Tibial nerve (tissue), 4 donors: ENCODE results near the gene NACC1. TPM values are rescaled to one million over a fixed set of nuclear protein-coding genes. Genes with fewer than 3 reads are reported as not detected.

ENCODE experiments used
- DNase-seq, 2 donors: peaks; one replicate each; pipeline ENCODE4 v3.0.0-alpha.2; 2019; ENCODE audit warnings: low spot score in 2 of 2
- H3K27ac ChIP-seq, 4 donors: fragments of 200-600 bp; sonication (generic) in 3 of 4; one replicate each; pipeline ENCODE4 v1.5.1; 2017 to 2019; ENCODE audit warnings: mild to moderate bottlenecking in 1 of 4
- H3K27me3 ChIP-seq, 2 donors: fragments of 200-600 bp; sonication (generic) in 1 of 2; one replicate each; pipeline versions ENCODE4 v1.5.1 to v1.6.0; 2017 to 2019
- H3K36me3 ChIP-seq, 3 donors: fragments of 200-600 bp; sonication (generic); one replicate each; pipeline ENCODE4 v1.5.1; 2018 to 2019
- H3K4me1 ChIP-seq, 4 donors: fragments of 200-600 bp; sonication (generic) in 3 of 4; one replicate each; pipeline ENCODE4 v1.5.1; 2017 to 2019
- H3K4me3 ChIP-seq, 4 donors: fragments of 200-600 bp; sonication (generic) in 3 of 4; one replicate each; pipeline ENCODE4 v1.5.1; 2017 to 2019; ENCODE audit warnings: mild to moderate bottlenecking in 1 of 4, moderate library complexity in 1 of 4
- H3K9me3 ChIP-seq, 4 donors: fragments of 200-600 bp; sonication (generic) in 3 of 4; one replicate each; pipeline ENCODE4 v1.5.1; 2017 to 2019
- EP300 ChIP-seq, 2 donors: sonication (generic); formaldehyde crosslinking; IDR thresholded peaks; one replicate each; pipeline ENCODE4 v1.6.1; 2017; ENCODE audit warnings: antibody characterized with exemption in 2 of 2, mild to moderate bottlenecking in 1 of 2
- POLR2A ChIP-seq, 2 donors: fragments of 450-650 bp; IDR thresholded peaks; one replicate each; pipeline ENCODE4 v1.6.1; 2017; ENCODE audit warnings: antibody characterized with exemption in 2 of 2, mild to moderate bottlenecking in 2 of 2, moderate library complexity in 2 of 2
- WGBS, 2 donors: methylation state at CpG; one replicate each; pipeline ENCODE4 v1.1.5; 2018; 5-methylcytosine and 5-hydroxymethylcytosine counted together
- total RNA-seq, 4 donors: library from RNA; depleted of rRNA; stranded (reverse); fragments of >200 nt; gene quantifications; one replicate each; pipeline ENCODE4 v1.1.0, GENCODE V29; 2016
- TF ChIP-seq, protein P1 (sequence below), 5 experiments: fragments of 200-600 bp in 3 of 5; fragments of 450-650 bp in 2 of 5; sonication (generic) in 3 of 5; IDR thresholded peaks; one replicate each; pipeline ENCODE4 v1.5.1; 2016 to 2019; ENCODE audit warnings: antibody characterized with exemption in 5 of 5, mild to moderate bottlenecking in 3 of 5, moderate library complexity in 2 of 5

Gene NACC1
- total RNA-seq, 4 donors from 2014 or later: 15.3 to 37.1 (median 25.8) TPM

DNA sequence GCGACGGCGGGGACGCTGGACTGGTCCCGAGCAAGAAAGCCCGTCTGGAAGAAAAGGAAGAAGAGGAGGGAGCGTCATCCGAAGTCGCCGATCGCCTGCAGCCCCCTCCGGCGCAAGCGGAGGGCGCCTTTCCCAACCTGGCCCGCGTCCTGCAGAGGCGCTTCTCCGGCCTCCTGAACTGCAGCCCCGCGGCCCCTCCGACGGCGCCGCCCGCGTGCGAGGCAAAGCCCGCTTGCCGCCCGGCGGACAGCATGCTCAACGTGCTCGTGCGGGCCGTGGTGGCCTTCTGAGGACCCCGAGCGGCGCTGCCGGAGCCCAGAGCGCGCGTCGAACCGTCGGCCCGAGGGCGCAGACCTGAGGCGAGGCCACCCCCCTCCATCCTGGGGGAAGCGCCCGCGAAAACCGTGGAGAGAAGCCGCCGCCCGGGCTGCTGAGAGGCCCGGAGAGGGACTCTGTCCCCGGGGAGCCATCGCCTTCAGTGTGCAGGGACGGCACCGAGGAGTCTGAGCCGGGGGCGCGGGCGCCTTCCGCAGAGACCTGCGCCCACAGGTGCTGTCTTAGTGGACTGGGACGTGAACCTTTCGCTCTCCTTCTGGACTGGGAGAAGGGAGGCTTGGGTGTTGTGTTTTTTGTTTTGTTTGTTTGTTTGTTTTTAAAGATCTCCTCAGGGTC, 35.6 kb downstream of the NACC1 start:
- Histone ChIP-seq H3K4me1 (peaks cover 3 to 64% (median 19%) of the 10 kb centered on the region in 4 donors), H3K9me3 (no peaks in the 10 kb centered on the region), H3K4me3 (peak overlapping the region; percentile 66 to 98 (median 84)), H3K27ac (peak overlapping the region; percentile 96 to 99 (median 98)), H3K36me3 (no peaks in the 10 kb centered on the region), H3K27me3 (no peaks in the 10 kb centered on the region)
- WGBS, 2 donors: 1% methylated on average over 32 to 66 of the region's 69 CpGs
- no peak for TF ChIP-seq POLR2A (IDR thresholded peaks at IDR 0.05)
- TF ChIP-seq, protein P1, sequence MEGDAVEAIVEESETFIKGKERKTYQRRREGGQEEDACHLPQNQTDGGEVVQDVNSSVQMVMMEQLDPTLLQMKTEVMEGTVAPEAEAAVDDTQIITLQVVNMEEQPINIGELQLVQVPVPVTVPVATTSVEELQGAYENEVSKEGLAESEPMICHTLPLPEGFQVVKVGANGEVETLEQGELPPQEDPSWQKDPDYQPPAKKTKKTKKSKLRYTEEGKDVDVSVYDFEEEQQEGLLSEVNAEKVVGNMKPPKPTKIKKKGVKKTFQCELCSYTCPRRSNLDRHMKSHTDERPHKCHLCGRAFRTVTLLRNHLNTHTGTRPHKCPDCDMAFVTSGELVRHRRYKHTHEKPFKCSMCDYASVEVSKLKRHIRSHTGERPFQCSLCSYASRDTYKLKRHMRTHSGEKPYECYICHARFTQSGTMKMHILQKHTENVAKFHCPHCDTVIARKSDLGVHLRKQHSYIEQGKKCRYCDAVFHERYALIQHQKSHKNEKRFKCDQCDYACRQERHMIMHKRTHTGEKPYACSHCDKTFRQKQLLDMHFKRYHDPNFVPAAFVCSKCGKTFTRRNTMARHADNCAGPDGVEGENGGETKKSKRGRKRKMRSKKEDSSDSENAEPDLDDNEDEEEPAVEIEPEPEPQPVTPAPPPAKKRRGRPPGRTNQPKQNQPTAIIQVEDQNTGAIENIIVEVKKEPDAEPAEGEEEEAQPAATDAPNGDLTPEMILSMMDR (IDR thresholded peaks at IDR 0.05): peak in 2 of 5 experiments; percentile 17 to 31
- no peak for DNase-seq

- Histone ChIP-seq H3K27me3 (no peaks in the 10 kb centered on the region), H3K9me3 (no peaks in the 10 kb centered on the region), H3K27ac (peak overlapping the region; percentile 96 to 99 (median 98)), H3K36me3 (no peaks in the 10 kb centered on the region), H3K4me3 (peak overlapping the region; percentile 66 to 98 (median 84)), H3K4me1 (peaks cover 3 to 58% (median 16%) of the 10 kb centered on the region in 4 donors)
- WGBS, 2 donors: 1 to 2% methylated on average over 21 of the region's 21 CpGs
- peak; percentile 65 to 66 for TF ChIP-seq POLR2A (IDR thresholded peaks at IDR 0.05)
- TF ChIP-seq, protein P1 (IDR thresholded peaks at IDR 0.05): no peak
- peak; percentile 75 to 96 for TF ChIP-seq EP300 (IDR thresholded peaks at IDR 0.05)
- peak; percentile 85 to 92 for DNase-seq
Observed at GRCh38 chr19:13154241-13154778, 36.2 kb downstream of the NACC1 start.

- Histone ChIP-seq H3K4me1 (peaks cover 3 to 54% (median 15%) of the 10 kb centered on the region in 4 donors), H3K9me3 (no peaks in the 10 kb centered on the region), H3K27ac (peak overlapping the region; percentile 96 to 99 (median 98)), H3K27me3 (no peaks in the 10 kb centered on the region), H3K36me3 (no peaks in the 10 kb centered on the region), H3K4me3 (peak overlapping the region; percentile 66 to 98 (median 84))
- peak; percentile 43 to 47 for DNase-seq
- TF ChIP-seq, protein P1 (IDR thresholded peaks at IDR 0.05): peak in 2 of 5 experiments; percentile 2 to 6
- TF ChIP-seq EP300 (IDR thresholded peaks at IDR 0.05): peak in 1 of 2 donors; percentile 12
- no peak for TF ChIP-seq POLR2A (IDR thresholded peaks at IDR 0.05)
- 4 to 6% methylated on average over 16 to 24 of the region's 24 CpGs for WGBS, 2 donors
Observed at GRCh38 chr19:13154911-13155471, 36.9 kb downstream of the NACC1 start.

DNA sequence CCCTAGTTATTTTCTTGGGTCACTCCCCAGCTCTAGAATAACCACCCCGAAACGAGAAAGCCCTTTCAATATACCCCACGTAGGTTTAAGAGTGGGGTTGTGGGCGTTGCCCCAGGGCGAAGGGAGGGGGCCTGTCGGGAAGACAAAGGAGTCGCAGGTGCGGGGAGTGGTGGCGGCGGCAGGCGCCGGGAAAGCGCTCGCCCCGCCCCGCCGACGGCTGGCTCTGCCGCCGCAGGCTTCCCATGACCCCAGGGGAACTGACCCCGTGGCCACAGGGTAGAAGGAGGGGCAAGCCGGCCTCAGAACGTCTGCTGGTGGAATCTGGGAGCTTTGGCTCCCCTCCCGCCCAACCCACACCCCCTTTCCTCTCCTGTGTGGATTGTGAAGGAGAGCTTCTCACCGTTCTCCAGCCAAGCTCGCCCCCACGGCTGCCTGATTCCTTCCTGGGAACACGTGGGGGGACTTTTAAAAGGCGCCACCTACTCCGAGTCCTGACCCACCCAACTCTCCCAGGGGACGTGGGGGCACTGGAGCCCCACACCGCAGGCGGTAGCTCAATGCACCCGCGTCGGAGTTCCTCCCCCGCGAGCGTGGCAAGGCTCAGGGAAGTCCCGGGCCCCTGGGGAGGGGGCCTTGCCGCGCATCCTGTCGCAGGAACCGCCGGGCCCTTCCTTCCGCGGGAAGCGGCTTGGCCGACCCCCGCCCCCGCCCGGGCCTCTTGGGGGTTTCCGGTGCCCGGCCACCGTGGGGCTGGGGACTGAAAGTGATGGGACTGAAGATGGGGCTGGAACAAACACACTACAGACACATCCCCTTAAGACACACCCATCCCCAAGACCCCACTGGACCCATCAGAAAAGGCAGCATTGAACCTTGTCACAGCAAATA, 37.7 kb downstream of the NACC1 start:
- Histone ChIP-seq H3K36me3 (no peaks in the 10 kb centered on the region), H3K4me3 (peak overlapping the region; percentile 66 to 98 (median 84)), H3K4me1 (peaks cover 3 to 54% (median 15%) of the 10 kb centered on the region in 4 donors), H3K27me3 (no peaks in the 10 kb centered on the region), H3K27ac (peak overlapping the region; percentile 96 to 99 (median 98)), H3K9me3 (no peaks in the 10 kb centered on the region)
- 3% methylated on average over 46 to 53 of the region's 55 CpGs for WGBS, 2 donors
- TF ChIP-seq EP300 (IDR thresholded peaks at IDR 0.05) (peak in 1 of 2 donors; percentile 48), POLR2A (IDR thresholded peaks at IDR 0.05) (no peak)
- DNase-seq: peak; percentile 67 to 71

GRCh38 chr19:13159713-13160112, 41.6 kb downstream of the NACC1 start:
- no peak overlapping the region for H3K4me3 ChIP-seq
- H3K36me3 ChIP-seq: no peaks in the 10 kb centered on the region
- H3K9me3 ChIP-seq: no peaks in the 10 kb centered on the region
- WGBS, 2 donors: 93 to 95% methylated on average over 3 of the region's 3 CpGs
- peaks cover 3 to 59% (median 35%) of the 10 kb centered on the region in 4 donors for H3K4me1 ChIP-seq
- no peak for DNase-seq
- TF ChIP-seq EP300 (IDR thresholded peaks at IDR 0.05): no peak
- no peak for TF ChIP-seq POLR2A (IDR thresholded peaks at IDR 0.05)
- TF ChIP-seq, protein P1 (IDR thresholded peaks at IDR 0.05): no peak
- H3K27ac ChIP-seq: no peak overlapping the region
- no peaks in the 10 kb centered on the region for H3K27me3 ChIP-seq
